H9 (cell line): ENCODE measurements around the gene GALNT7. TPM values are rescaled to one million over a fixed set of nuclear protein-coding genes. Genes with fewer than 3 reads are reported as not detected.
A peak's percentile ranks its signal among the peaks of the same experiment; 100 is the strongest.

ENCODE experiments used
- DNase-seq: peaks from one replicate; pipeline ENCODE4 v3.0.0-alpha.2; 2017
- H2AFZ ChIP-seq: one replicate; pipeline ENCODE4 v1.6.1; 2013; ENCODE audit warnings: mild to moderate bottlenecking, low read length, control low read depth, moderate library complexity
- H2AK5ac ChIP-seq: 2 replicates; pipeline ENCODE4 v1.6.1; 2013; ENCODE audit warnings: low read length, control low read depth, mixed read lengths; ENCODE audit not compliant: insufficient read length
- H2BK120ac ChIP-seq: one replicate; pipeline ENCODE4 v1.6.1; 2013; ENCODE audit warnings: low read depth, mild to moderate bottlenecking, low read length, control low read depth, inconsistent platforms; ENCODE audit not compliant: poor library complexity, severe bottlenecking
- H2BK12ac ChIP-seq: 2 replicates; pipeline ENCODE4 v1.6.1; 2013; ENCODE audit warnings: low read length, control low read depth, mixed read lengths, low read depth; ENCODE audit not compliant: insufficient read length
- H2BK15ac ChIP-seq: 2 replicates; pipeline ENCODE4 v1.6.1; 2013; ENCODE audit warnings: low read depth, low read length, control low read depth
- H2BK20ac ChIP-seq: one replicate; pipeline ENCODE4 v1.6.1; 2013; ENCODE audit warnings: low read depth, mild to moderate bottlenecking, low read length, control low read depth, inconsistent platforms; ENCODE audit not compliant: poor library complexity, severe bottlenecking
- H2BK5ac ChIP-seq: 2 replicates; pipeline ENCODE4 v1.6.1; 2013; ENCODE audit warnings: low read length, control low read depth, mixed read lengths; ENCODE audit not compliant: insufficient read length
- H3K14ac ChIP-seq: 2 replicates; pipeline ENCODE4 v1.6.1; 2013; ENCODE audit warnings: low read length, control low read depth; ENCODE audit not compliant: insufficient read depth
- H3K18ac ChIP-seq: 2 replicates; pipeline ENCODE4 v1.6.1; 2013; ENCODE audit warnings: low read depth, mild to moderate bottlenecking, mixed read lengths, low read length, control low read depth; ENCODE audit not compliant: insufficient read length
- H3K23ac ChIP-seq: 2 replicates; pipeline ENCODE4 v1.6.1; 2013; ENCODE audit warnings: low read length, control low read depth, mixed read lengths, low read depth; ENCODE audit not compliant: insufficient read length
- H3K23me2 ChIP-seq: 2 replicates; pipeline ENCODE4 v1.6.1; 2013; ENCODE audit warnings: low read depth, mild to moderate bottlenecking, mixed read lengths, low read length, control low read depth; ENCODE audit not compliant: insufficient read length, poor library complexity, severe bottlenecking
- H3K27ac ChIP-seq: 2 replicates; pipeline ENCODE4 v1.5.1; 2013; ENCODE audit warnings: low read length, control low read depth, mixed read lengths, low read depth; ENCODE audit not compliant: insufficient read length
- H3K27me3 ChIP-seq: 2 replicates; pipeline ENCODE4 v1.6.1; 2013; ENCODE audit warnings: low read length, control low read depth, inconsistent platforms; ENCODE audit not compliant: insufficient read depth
- H3K4ac ChIP-seq: 2 replicates; pipeline ENCODE4 v1.6.1; 2013; ENCODE audit warnings: low read depth, mild to moderate bottlenecking, control low read depth, inconsistent platforms, low read length, moderate library complexity
- H3K4me1 ChIP-seq: 2 replicates; pipeline ENCODE4 v1.6.1; 2013; ENCODE audit warnings: low read length, control low read depth, inconsistent platforms; ENCODE audit not compliant: insufficient read depth
- H3K4me2 ChIP-seq: 2 replicates; pipeline ENCODE4 v1.6.1; 2013; ENCODE audit warnings: low read length, control low read depth, mixed read lengths; ENCODE audit not compliant: insufficient read length, insufficient read depth
- H3K56ac ChIP-seq: 2 replicates; pipeline ENCODE4 v1.6.1; 2013; ENCODE audit warnings: low read depth, mild to moderate bottlenecking, mixed read lengths, low read length, control low read depth; ENCODE audit not compliant: insufficient read length
- H3K79me1 ChIP-seq: 2 replicates; pipeline ENCODE4 v1.6.1; 2013; ENCODE audit warnings: low read depth, mild to moderate bottlenecking, moderate library complexity, low read length, control low read depth, inconsistent platforms; ENCODE audit not compliant: insufficient read depth, poor library complexity, severe bottlenecking
- H3K79me2 ChIP-seq: 2 replicates; pipeline ENCODE4 v1.6.1; 2013; ENCODE audit warnings: low read length, control low read depth, inconsistent platforms; ENCODE audit not compliant: insufficient read depth
- H3K9ac ChIP-seq: 2 replicates; pipeline ENCODE4 v1.6.1; 2013; ENCODE audit warnings: low read length, control low read depth, mixed read lengths; ENCODE audit not compliant: insufficient read length; ENCODE audit errors: extremely low read depth
- H3K9me3 ChIP-seq: one replicate; pipeline ENCODE4 v1.6.1; 2013; ENCODE audit warnings: low read depth, low read length, inconsistent platforms; ENCODE audit not compliant: control insufficient read depth
- H3T11ph ChIP-seq: one replicate; pipeline ENCODE4 v1.6.1; 2013; ENCODE audit warnings: mild to moderate bottlenecking, low read length, control low read depth, inconsistent platforms
- H4K20me1 ChIP-seq: one replicate; pipeline ENCODE4 v1.6.1; 2013; ENCODE audit not compliant: control insufficient read depth, insufficient read length, insufficient read depth
- H4K5ac ChIP-seq: 2 replicates; pipeline ENCODE4 v1.6.1; 2013; ENCODE audit warnings: low read depth, mild to moderate bottlenecking, mixed read lengths, low read length, control low read depth; ENCODE audit not compliant: insufficient read length
- H4K8ac ChIP-seq: replicated peaks from 2 replicates; pipeline ENCODE4 v1.6.1; 2013; ENCODE audit warnings: low read length, control low read depth, mixed read lengths, low read depth; ENCODE audit not compliant: insufficient read length
- H4K91ac ChIP-seq: 2 replicates; pipeline ENCODE4 v1.6.1; 2013; ENCODE audit warnings: low read depth, mild to moderate bottlenecking, moderate library complexity, mixed read lengths, low read length, control low read depth; ENCODE audit not compliant: insufficient read length
- H3K27ac Mint-ChIP-seq, 3 experiments: 2 replicates in 2 of 3; 3 replicates in 1 of 3; pipeline ENCODE4 v1.8.0; 2020 to 2021; ENCODE audit warnings: mixed read lengths in 3 of 3, mild to moderate bottlenecking in 1 of 3, moderate library complexity in 1 of 3
- H3K27me3 Mint-ChIP-seq: 2 replicates; pipeline ENCODE4 v1.8.0; 2021; ENCODE audit warnings: low read depth, mild to moderate bottlenecking, moderate library complexity, mixed read lengths
- H3K36me3 Mint-ChIP-seq, 3 experiments: 2 replicates in 2 of 3; 3 replicates in 1 of 3; pipeline ENCODE4 v1.8.0; 2020 to 2021; ENCODE audit warnings: low read depth in 3 of 3, mixed read lengths in 3 of 3; ENCODE audit not compliant: insufficient read depth in 1 of 3
- H3K4me1 Mint-ChIP-seq, 2 experiments: 2 replicates each; pipeline ENCODE4 v1.8.0; 2020; ENCODE audit warnings: mixed read lengths in 2 of 2
- H3K4me3 Mint-ChIP-seq, 2 experiments: 2 replicates in 1 of 2; 3 replicates in 1 of 2; pipeline ENCODE4 v1.8.0; 2020 to 2021; ENCODE audit warnings: mild to moderate bottlenecking in 2 of 2, mixed read lengths in 2 of 2, moderate library complexity in 1 of 2
- H3K9me3 Mint-ChIP-seq, 2 experiments: 2 replicates in 1 of 2; 3 replicates in 1 of 2; pipeline ENCODE4 v1.8.0; 2020; ENCODE audit warnings: mild to moderate bottlenecking in 2 of 2, mixed read lengths in 2 of 2, moderate library complexity in 1 of 2
- WGBS: extraction: QIAGEN DNeasy Blood & Tissue Kit; methylation state at CpG from one replicate; pipeline ENCODE4 v1.1.7; 2013; ENCODE audit warnings: missing lambda C conversion rate, low lambda C conversion rate, mixed read lengths; ENCODE audit not compliant: insufficient read length; ENCODE audit errors: extremely low coverage; 5-methylcytosine and 5-hydroxymethylcytosine counted together
- total RNA-seq: library from RNA; stranded (reverse); gene quantifications from 2 replicates; pipeline ENCODE4 v1.2.1, GENCODE V29; 2021
- TF ChIP-seq, protein P1 (sequence below): fragments of 200-600 bp; sonication (generic); conservative IDR thresholded peaks from 3 replicates; pipeline ENCODE4 v1.8.0; 2021; ENCODE audit warnings: antibody characterized with exemption, mild to moderate bottlenecking

The GALNT7 gene
- total RNA-seq, 1 experiment from 2014 or later: 57.3 TPM

DNA sequence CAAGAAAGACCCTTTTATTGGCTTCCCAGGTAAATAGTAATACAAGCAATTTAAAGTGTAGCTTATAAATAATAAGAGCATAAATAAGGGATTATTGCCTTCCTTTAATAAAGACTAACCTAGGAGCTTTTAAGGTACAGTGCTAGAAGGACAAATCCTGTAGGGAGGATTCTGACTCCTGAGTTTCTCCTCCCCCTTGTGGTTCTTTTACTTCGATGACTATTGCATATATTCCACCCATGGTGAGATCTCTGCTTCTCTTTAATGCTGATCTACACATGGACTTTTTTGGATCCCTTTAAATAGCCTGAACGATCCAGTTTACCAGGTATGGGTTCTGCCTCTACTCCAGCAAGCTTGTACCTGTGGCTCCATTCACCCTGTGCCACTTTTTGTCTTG lies 2.5 kb downstream of the GALNT7 start:
- Histone ChIP-seq H4K20me1 (no peaks in the 10 kb centered on the region), H3K79me2 (peaks cover 49% of the 10 kb centered on the region), H2BK15ac (no peak overlapping the region), H2AFZ (no peak overlapping the region), H3K27me3 (no peaks in the 10 kb centered on the region), H2BK20ac (no peak overlapping the region), H4K91ac (no peak overlapping the region), H3K4me1 (peaks cover 26% of the 10 kb centered on the region), H3K56ac (no peak overlapping the region), H3K23ac (no peak overlapping the region), H2BK12ac (no peak overlapping the region), H3K9me3 (no peaks in the 10 kb centered on the region), H3K4me2 (no peak overlapping the region), H3T11ph (no peak overlapping the region), H2AK5ac (no peak overlapping the region), H3K14ac (no peak overlapping the region), H2BK5ac (no peak overlapping the region), H4K8ac (no peak overlapping the region), H3K79me1 (peaks cover 6% of the 10 kb centered on the region), H3K18ac (no peak overlapping the region), H3K9ac (no peak overlapping the region), H3K27ac (no peak overlapping the region), H2BK120ac (no peak overlapping the region), H3K23me2 (peaks cover 12% of the 10 kb centered on the region), H4K5ac (no peak overlapping the region), H3K4ac (no peak overlapping the region)
- Mint-ChIP-seq H3K9me3 (peaks cover 0 to 4% of the 10 kb centered on the region in 2 experiments; a peak in 3 of 5 replicates), H3K27me3 (no peaks in the 10 kb centered on the region; the same call in none of the 2 replicates), H3K27ac (no peak overlapping the region), H3K4me3 (peak overlapping the region; percentile 75 to 89), H3K4me1 (peaks cover 60 to 64% of the 10 kb centered on the region in 2 experiments), H3K36me3 (peaks cover 6 to 8% (median 7%) of the 10 kb centered on the region in 3 experiments; a peak in 5 of 7 replicates)
- no peak for DNase-seq
- WGBS: no CpG with 5 or more reads among the region's 2 CpGs
- TF ChIP-seq, protein P1, sequence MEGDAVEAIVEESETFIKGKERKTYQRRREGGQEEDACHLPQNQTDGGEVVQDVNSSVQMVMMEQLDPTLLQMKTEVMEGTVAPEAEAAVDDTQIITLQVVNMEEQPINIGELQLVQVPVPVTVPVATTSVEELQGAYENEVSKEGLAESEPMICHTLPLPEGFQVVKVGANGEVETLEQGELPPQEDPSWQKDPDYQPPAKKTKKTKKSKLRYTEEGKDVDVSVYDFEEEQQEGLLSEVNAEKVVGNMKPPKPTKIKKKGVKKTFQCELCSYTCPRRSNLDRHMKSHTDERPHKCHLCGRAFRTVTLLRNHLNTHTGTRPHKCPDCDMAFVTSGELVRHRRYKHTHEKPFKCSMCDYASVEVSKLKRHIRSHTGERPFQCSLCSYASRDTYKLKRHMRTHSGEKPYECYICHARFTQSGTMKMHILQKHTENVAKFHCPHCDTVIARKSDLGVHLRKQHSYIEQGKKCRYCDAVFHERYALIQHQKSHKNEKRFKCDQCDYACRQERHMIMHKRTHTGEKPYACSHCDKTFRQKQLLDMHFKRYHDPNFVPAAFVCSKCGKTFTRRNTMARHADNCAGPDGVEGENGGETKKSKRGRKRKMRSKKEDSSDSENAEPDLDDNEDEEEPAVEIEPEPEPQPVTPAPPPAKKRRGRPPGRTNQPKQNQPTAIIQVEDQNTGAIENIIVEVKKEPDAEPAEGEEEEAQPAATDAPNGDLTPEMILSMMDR: peak; percentile 57
